Gastrocnemius medialis (tissue), 4 donors: ENCODE results near the gene CCDC158.

Experiments used
- POLR2A ChIP-seq, 2 donors: fragments of 450-650 bp; IDR thresholded peaks; one replicate each; pipeline ENCODE4 v1.6.1; 2017; ENCODE audit warnings: antibody characterized with exemption in 2 of 2, mild to moderate bottlenecking in 2 of 2, moderate library complexity in 2 of 2
- TF ChIP-seq, protein P1 (sequence below), 5 experiments: fragments of 450-650 bp in 3 of 5; fragments of 200-600 bp in 2 of 5; sonication (generic) in 2 of 5; IDR thresholded peaks in 4 of 5; conservative IDR thresholded peaks in 1 of 5; 1 replicate in 4 of 5; 2 replicates in 1 of 5; pipeline ENCODE4 v1.5.1; 2016 to 2019; ENCODE audit warnings: antibody characterized with exemption in 5 of 5, mild to moderate bottlenecking in 3 of 5, moderate library complexity in 3 of 5

DNA sequence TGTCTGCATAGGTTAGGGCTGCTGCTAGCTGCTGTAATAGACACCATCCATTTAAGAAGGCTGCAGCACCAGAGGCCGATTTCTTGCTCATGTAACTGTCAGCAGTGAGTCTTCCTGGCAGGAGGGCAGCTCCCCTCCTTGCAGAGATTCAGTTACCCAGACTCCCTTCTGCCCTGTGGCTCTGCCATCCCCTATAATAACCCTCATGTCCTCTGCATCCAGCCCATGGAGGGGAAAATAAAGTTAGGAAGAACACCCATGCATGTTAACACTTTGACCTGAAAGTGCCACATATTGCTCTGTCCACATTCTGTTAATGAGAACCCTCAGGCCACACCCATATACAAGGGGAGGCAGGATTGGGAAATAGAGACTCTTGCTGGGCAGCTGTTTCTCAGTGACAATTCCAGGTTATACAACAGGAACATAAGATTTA, 109.0 kb downstream of the CCDC158 start:
- TF ChIP-seq, protein P1, sequence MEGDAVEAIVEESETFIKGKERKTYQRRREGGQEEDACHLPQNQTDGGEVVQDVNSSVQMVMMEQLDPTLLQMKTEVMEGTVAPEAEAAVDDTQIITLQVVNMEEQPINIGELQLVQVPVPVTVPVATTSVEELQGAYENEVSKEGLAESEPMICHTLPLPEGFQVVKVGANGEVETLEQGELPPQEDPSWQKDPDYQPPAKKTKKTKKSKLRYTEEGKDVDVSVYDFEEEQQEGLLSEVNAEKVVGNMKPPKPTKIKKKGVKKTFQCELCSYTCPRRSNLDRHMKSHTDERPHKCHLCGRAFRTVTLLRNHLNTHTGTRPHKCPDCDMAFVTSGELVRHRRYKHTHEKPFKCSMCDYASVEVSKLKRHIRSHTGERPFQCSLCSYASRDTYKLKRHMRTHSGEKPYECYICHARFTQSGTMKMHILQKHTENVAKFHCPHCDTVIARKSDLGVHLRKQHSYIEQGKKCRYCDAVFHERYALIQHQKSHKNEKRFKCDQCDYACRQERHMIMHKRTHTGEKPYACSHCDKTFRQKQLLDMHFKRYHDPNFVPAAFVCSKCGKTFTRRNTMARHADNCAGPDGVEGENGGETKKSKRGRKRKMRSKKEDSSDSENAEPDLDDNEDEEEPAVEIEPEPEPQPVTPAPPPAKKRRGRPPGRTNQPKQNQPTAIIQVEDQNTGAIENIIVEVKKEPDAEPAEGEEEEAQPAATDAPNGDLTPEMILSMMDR (IDR thresholded peaks at IDR 0.05 in 4 of 5, conservative IDR thresholded peaks at IDR 0.05 in 1 of 5), result no peak
- peak in 1 of 2 donors; percentile 19 for TF ChIP-seq POLR2A (IDR thresholded peaks at IDR 0.05)
